HepG2 (cell line): ENCODE data around the gene TCF25. TPM values are rescaled to one million over a fixed set of nuclear protein-coding genes. Genes with fewer than 3 reads are reported as not detected.

Source experiments
- ATAC-seq: fragments of 200-7000 bp; cut with Tn5 transposase; 3 replicates; pipeline ENCODE4 v1.9.1; 2020; ENCODE audit warnings: mild to moderate bottlenecking, moderate library complexity
- BruUV-seq: library from RNA; stranded (reverse); fragments of 400-500 nt; replicated peaks from 2 replicates; lab custom pipeline; 2021; lab: Mats Ljungman, UMichigan
- CTCF ChIA-PET: fragments of 300-600 bp; formaldehyde crosslinking; extraction: SDS; loops from one replicate; lab custom pipeline; 2021; ENCODE audit warnings: low total read pairs, inconsistent platforms, low intra/inter-chr PET ratio; lab: Yijun Ruan, JAX
- POLR2A ChIA-PET: fragments of 350-600 bp; sonication (Branson Sonifier 250); formaldehyde crosslinking; loops from one replicate; lab custom pipeline; 2020; ENCODE audit warnings: antibody characterized with exemption, inconsistent platforms; lab: Yijun Ruan, JAX
- DNase-seq: peaks from one replicate; pipeline ENCODE4 v3.0.0-alpha.2; 2015; ENCODE audit warnings: low spot score
- FAIRE-seq: peaks from 3 replicates; lab custom pipeline; 2011; peaks lifted over from hg19 to GRCh38; lab: Jason Lieb, UNC
- H2AFZ ChIP-seq: one replicate; pipeline ENCODE4 v1.6.1; 2011; ENCODE audit warnings: low read length, inconsistent platforms
- H3K27ac ChIP-seq: fragments of 300-600 bp; 3 replicates; pipeline ENCODE4 v1.8.0; 2011; ENCODE audit warnings: mixed run types, mild to moderate bottlenecking, mixed read lengths, low read length, inconsistent platforms; ENCODE audit not compliant: insufficient read depth; ENCODE audit errors: extremely low read length
- H3K27me3 ChIP-seq, 2 experiments: fragments of 200-600 bp in 1 of 2; 2 replicates in 1 of 2; 3 replicates in 1 of 2; pipeline versions ENCODE4 v1.6.0 to v1.8.0; 2011; ENCODE audit warnings: low read length in 2 of 2, mild to moderate bottlenecking in 2 of 2, moderate library complexity in 2 of 2, inconsistent platforms in 1 of 2; ENCODE audit not compliant: insufficient read depth in 2 of 2, control insufficient read depth in 1 of 2
- H3K36me3 ChIP-seq, 2 experiments: fragments of 200-600 bp in 1 of 2; replicated peaks in 1 of 2; 2 replicates in 1 of 2; 3 replicates in 1 of 2; pipeline versions ENCODE4 v1.5.1 to v1.8.0; 2011; ENCODE audit warnings: low read length in 2 of 2, inconsistent platforms in 1 of 2; ENCODE audit not compliant: insufficient read depth in 2 of 2, control insufficient read depth in 1 of 2
- H3K4me1 ChIP-seq: 2 replicates; pipeline ENCODE4 v1.5.1; 2012; ENCODE audit warnings: low read length, inconsistent platforms; ENCODE audit not compliant: insufficient read depth
- H3K4me2 ChIP-seq: 2 replicates; pipeline ENCODE4 v1.6.0; 2011; ENCODE audit warnings: low read depth, low read length, inconsistent platforms
- H3K4me3 ChIP-seq, 3 experiments: fragments of 200-600 bp in 1 of 3; sonication (generic), shearing (Covaris generic) in 1 of 3; replicated peaks in 1 of 3; 2 replicates each; pipeline ENCODE4 v1.5.1; 2011 to 2016; ENCODE audit warnings: low read length in 3 of 3, inconsistent platforms in 2 of 3, low read depth in 2 of 3, mild to moderate bottlenecking in 2 of 3, control low read depth in 1 of 3, mixed read lengths in 1 of 3; ENCODE audit not compliant: insufficient read depth in 1 of 3
- H3K79me2 ChIP-seq: one replicate; pipeline ENCODE4 v1.6.1; 2011; ENCODE audit warnings: low read length, inconsistent platforms; ENCODE audit not compliant: insufficient read depth
- H3K9ac ChIP-seq: 2 replicates; pipeline ENCODE4 v1.6.0; 2011; ENCODE audit warnings: mild to moderate bottlenecking, low read depth, low read length, inconsistent platforms; ENCODE audit not compliant: insufficient read depth
- H3K9me3 ChIP-seq: 2 replicates; pipeline ENCODE4 v1.5.1; 2012; ENCODE audit warnings: mild to moderate bottlenecking, low read length
- H4K20me1 ChIP-seq: 2 replicates; pipeline ENCODE4 v1.6.0; 2011; ENCODE audit warnings: inconsistent platforms, mild to moderate bottlenecking, low read length, moderate library complexity; ENCODE audit not compliant: insufficient read depth
- AGO1 ChIP-seq: fragments of 200-400 bp; formaldehyde crosslinking; IDR thresholded peaks from 2 replicates; pipeline ENCODE4 v1.6.1; 2017; ENCODE audit warnings: mild to moderate bottlenecking, low read depth, low read length, moderate library complexity; ENCODE audit not compliant: poor library complexity, severe bottlenecking
- AGO2 ChIP-seq: fragments of 200-400 bp; formaldehyde crosslinking; optimal IDR thresholded peaks from 2 replicates; pipeline ENCODE3; 2017; ENCODE audit warnings: mild to moderate bottlenecking, low read depth, low read length, moderate library complexity
- AKAP8 ChIP-seq: sonication (generic); formaldehyde crosslinking; IDR thresholded peaks from 2 replicates; pipeline ENCODE4 v1.5.1; 2020; ENCODE audit warnings: mild to moderate bottlenecking, missing genetic modification reagents
- DR1 ChIP-seq: sonication (generic); formaldehyde crosslinking; IDR thresholded peaks from 2 replicates; pipeline ENCODE4 v1.8.0; 2021; ENCODE audit warnings: mild to moderate bottlenecking, missing genetic modification reagents, inconsistent platforms
- HHEX ChIP-seq: IDR thresholded peaks from 2 replicates; pipeline ENCODE4 v1.6.1; 2016; ENCODE audit warnings: control low read depth
- MEF2D ChIP-seq: sonication (generic); formaldehyde crosslinking; IDR thresholded peaks from 2 replicates; pipeline ENCODE4 v1.5.1; 2020; ENCODE audit warnings: mild to moderate bottlenecking, missing genetic modification reagents
- POLR2A ChIP-seq, 2 experiments: IDR thresholded peaks; 2 replicates each; pipeline ENCODE4 v1.6.1; 2011; ENCODE audit warnings: low read depth in 2 of 2, low read length in 2 of 2, mild to moderate bottlenecking in 1 of 2, moderate library complexity in 1 of 2; ENCODE audit not compliant: insufficient read depth in 1 of 2
- POLR2G ChIP-seq: fragments of 200-400 bp; formaldehyde crosslinking; IDR thresholded peaks from 2 replicates; pipeline ENCODE4 v1.6.1; 2018; ENCODE audit warnings: mild to moderate bottlenecking, low read depth, low read length, moderate library complexity
- RBM22 ChIP-seq: fragments of 200-400 bp; formaldehyde crosslinking; optimal IDR thresholded peaks from 2 replicates; pipeline ENCODE3; 2017; ENCODE audit warnings: mild to moderate bottlenecking, low read length, moderate library complexity
- SAFB2 ChIP-seq: sonication (generic); formaldehyde crosslinking; IDR thresholded peaks from 2 replicates; pipeline ENCODE4 v1.5.1; 2020; ENCODE audit warnings: missing genetic modification reagents, low read depth, mild to moderate bottlenecking, borderline replicate concordance
- SRY ChIP-seq: sonication (generic); formaldehyde crosslinking; IDR thresholded peaks from 2 replicates; pipeline ENCODE4 v1.8.0; 2022; ENCODE audit warnings: mild to moderate bottlenecking, missing genetic modification reagents
- TOPORS ChIP-seq: sonication (generic); formaldehyde crosslinking; IDR thresholded peaks from 2 replicates; pipeline ENCODE4 v1.8.0; 2023; ENCODE audit warnings: mild to moderate bottlenecking, missing genetic modification reagents
- ZBTB1 ChIP-seq: sonication (generic); formaldehyde crosslinking; IDR thresholded peaks from 2 replicates; pipeline ENCODE4 v1.4.0; 2020; ENCODE audit warnings: missing genetic modification reagents, borderline replicate concordance
- ZBTB7B ChIP-seq: sonication (generic); formaldehyde crosslinking; IDR thresholded peaks from 2 replicates; pipeline ENCODE4 v1.4.0; 2020; ENCODE audit warnings: missing genetic modification reagents
- ZNF598 ChIP-seq: sonication (generic); formaldehyde crosslinking; IDR thresholded peaks from 2 replicates; pipeline ENCODE4 v1.5.1; 2020; ENCODE audit warnings: mild to moderate bottlenecking, missing genetic modification reagents, borderline replicate concordance
- ZNF891 ChIP-seq: sonication (generic); formaldehyde crosslinking; IDR thresholded peaks from 2 replicates; pipeline ENCODE4 v1.5.0; 2020; ENCODE audit warnings: mild to moderate bottlenecking, missing genetic modification reagents
- WGBS: methylation state at CpG from one replicate; pipeline ENCODE4 v1.1.6; 2017; ENCODE audit warnings: low lambda C conversion rate; 5-methylcytosine and 5-hydroxymethylcytosine counted together
- in situ Hi-C: cut with HindIII; loops from 2 replicates; pipeline ENCODE4 v1.10.0; 2017; ENCODE audit warnings: low pct_unique_long_range_greater_than_20kb; ENCODE audit not compliant: extremely low pct_ligation_motif_present
- intact Hi-C: fragments of 100-400 bp; cut with micrococcal nuclease; formaldehyde crosslinking; loops from one replicate; pipeline ENCODE4 v1.10.0; 2022; ENCODE audit not compliant: unreplicated experiment
- polyA plus RNA-seq, 8 experiments: library from polyadenylated mRNA; depleted of rRNA in 3 of 8; stranded (reverse) in 7 of 8; unstranded in 1 of 8; fragments of >200 nt; fragmentation: Illumina TruSeq in 4 of 8; extraction: Trizol in 4 of 8; gene quantifications; 2 replicates each; pipeline versions ENCODE4 v1.2.1 to v1.2.3, GENCODE V29; 2011 to 2016; ENCODE audit warnings: low read depth in 4 of 8, missing spikeins in 1 of 8, mixed read lengths in 1 of 8; ENCODE audit not compliant: insufficient read depth in 1 of 8
- total RNA-seq, 5 experiments: library from RNA; depleted of rRNA; stranded (reverse); fragments of >200 nt; fragmentation: Illumina TruSeq; extraction: Trizol; gene quantifications; 2 replicates each; pipeline ENCODE4 v1.2.3, GENCODE V29; 2016; ENCODE audit warnings: low read depth in 1 of 5

The TCF25 gene
- total and polyA plus RNA-seq, 2 of the 13 experiments (the other 11 are each of a cell fraction or from before 2014, with no cell fraction given): 138 to 206 TPM

GRCh38 chr16:89844739-89845339 is 28.6 kb upstream of the TCF25 start:
- no peak for DNase-seq
- Histone ChIP-seq H3K9me3 (no peaks in the 10 kb centered on the region), H3K4me1 (peaks cover 26% of the 10 kb centered on the region), H2AFZ (no peak overlapping the region), H3K27ac (no peak overlapping the region), H3K9ac (no peak overlapping the region), H3K79me2 (no peaks in the 10 kb centered on the region), H3K4me2 (no peak overlapping the region), H3K36me3 (peaks cover 3% of the 10 kb centered on the region in 2 experiments; a peak in 2 of 5 replicates), H3K4me3 (no peak overlapping the region), H3K27me3 (no peaks in the 10 kb centered on the region), H4K20me1 (no peaks in the 10 kb centered on the region; the same call in 1 of the 2 replicates)
- intact Hi-C loops: no loop called here
- TF ChIP-seq AGO1 (peak; percentile 74), POLR2A (IDR thresholded peaks at IDR 0.05; ENCODE audit: insufficient read depth in 1 of 2, low read depth in 2 of 2, low read length in 2 of 2) (0 out of 4 replicates have a peak, but pooled peaks of 1 of the 2 experiments have one; percentile 16), MEF2D (CRISPR knock-in tag) (0 out of 2 replicates have a peak, but pooled peaks have one; percentile 49), ZNF891 (0 out of 2 replicates have a peak, but pooled peaks have one; percentile 27), HHEX (CRISPR knock-in tag) (0 out of 2 replicates have a peak, but pooled peaks have one; percentile 41), SAFB2 (CRISPR knock-in tag) (no peak), DR1 (no peak), SRY (CRISPR knock-in tag) (0 out of 2 replicates have a peak, but pooled peaks have one; percentile 30), TOPORS (CRISPR knock-in tag) (no peak), ZBTB1 (CRISPR knock-in tag) (no peak), AGO2 (peak; percentile 76), ZBTB7B (CRISPR knock-in tag) (no peak), RBM22 (peak; percentile 17), AKAP8 (CRISPR knock-in tag) (peak; percentile 65; the same call in 1 of the 2 replicates), ZNF598 (no peak), POLR2G (0 out of 2 replicates have a peak, but pooled peaks have one; percentile 40)
- FAIRE-seq: no peak
- WGBS: 90% methylated on average over 13 of the region's 13 CpGs
- CTCF ChIA-PET: no interaction called here
- BruUV-seq: no TSS peak
- no peak for ATAC-seq
- in situ Hi-C loops: no loop called here
- POLR2A ChIA-PET: interaction anchor here (0.8 to 1.0 kb wide), 3 partner anchors 22 to 77 kb away, joined by 3 read pairs; no protein-coding TSS in a partner anchor
